Right atrium auricular region (tissue), 2 donors: ENCODE measurements around the gene MTMR12. TPM values are rescaled to one million over a fixed set of nuclear protein-coding genes. Genes with fewer than 3 reads are reported as not detected.

Source experiments
- DNase-seq: peaks from one replicate; pipeline ENCODE4 v3.0.0-alpha.2; 2019; ENCODE audit warnings: low spot score
- H3K27ac ChIP-seq, 2 donors: fragments of 200-600 bp; sonication (generic); 1 replicate in 1 of 2; 2 replicates in 1 of 2; pipeline ENCODE4 v1.5.1; 2016 to 2019
- H3K27me3 ChIP-seq, 2 donors: fragments of 200-600 bp; sonication (generic); one replicate each; pipeline versions ENCODE4 v1.5.1 to v1.6.0; 2017 to 2019
- H3K36me3 ChIP-seq: fragments of 200-600 bp; sonication (generic); one replicate; pipeline ENCODE4 v1.5.1; 2016
- H3K4me1 ChIP-seq, 2 donors: fragments of 200-600 bp; sonication (generic); one replicate each; pipeline versions ENCODE4 v1.5.1 to v1.6.0; 2017 to 2019
- H3K4me3 ChIP-seq, 2 donors: fragments of 200-600 bp; sonication (generic); 1 replicate in 1 of 2; 2 replicates in 1 of 2; pipeline ENCODE4 v1.5.1; 2017 to 2019; ENCODE audit warnings: mild to moderate bottlenecking in 1 of 2, moderate library complexity in 1 of 2
- H3K9me3 ChIP-seq, 2 donors: fragments of 200-600 bp; sonication (generic); one replicate each; pipeline ENCODE4 v1.5.1; 2019
- CTCF ChIP-seq, 2 donors: fragments of 200-600 bp; sonication (generic); IDR thresholded peaks; one replicate each; pipeline ENCODE4 v1.5.1; 2019; ENCODE audit warnings: antibody characterized with exemption in 2 of 2
- total RNA-seq, 2 donors: library from RNA; depleted of rRNA; stranded (reverse); fragments of >200 nt; gene quantifications; one replicate each; pipeline ENCODE4 v1.1.0, GENCODE V29; 2016

Gene MTMR12
- total RNA-seq, 2 donors from 2014 or later, result 12.6 to 25.5 TPM

GRCh38 chr5:32232441-32233219 lies 80.1 kb downstream of the MTMR12 start:
- H3K27me3 ChIP-seq, result no peaks in the 10 kb centered on the region
- peaks cover 48% of the 10 kb centered on the region for H3K36me3 ChIP-seq
- peak; percentile 86 for DNase-seq
- peaks cover 0 to 24% of the 10 kb centered on the region in 2 donors for H3K4me1 ChIP-seq
- no peaks in the 10 kb centered on the region for H3K9me3 ChIP-seq
- H3K4me3 ChIP-seq, result no peak overlapping the region
- TF ChIP-seq CTCF (IDR thresholded peaks at IDR 0.05), result peak; percentile 85 to 89
- peak overlapping the region in 1 of 2 donors; percentile 15 for H3K27ac ChIP-seq

DNA sequence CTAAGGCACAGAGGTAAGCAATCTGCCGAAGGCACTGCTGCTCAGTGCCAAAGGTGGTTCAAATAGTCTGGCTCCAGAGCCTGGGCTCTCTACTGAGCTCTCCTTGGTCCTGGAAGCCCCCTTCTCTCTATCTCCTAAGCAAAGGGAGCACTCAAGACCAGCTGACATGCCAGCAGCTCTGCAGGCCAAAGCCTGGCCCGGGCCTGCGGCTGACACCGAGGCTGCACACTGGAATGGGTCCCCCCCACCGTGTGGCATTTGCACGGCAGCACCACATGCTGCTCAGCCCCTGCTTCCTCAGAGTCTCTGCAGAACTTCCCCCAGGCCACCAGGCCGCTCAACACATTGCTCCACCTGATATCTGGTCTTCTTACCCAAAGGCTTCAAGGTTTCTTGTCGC lies 80.8 kb downstream of the MTMR12 start:
- no peak for DNase-seq
- Histone ChIP-seq H3K4me3 (no peak overlapping the region), H3K27me3 (no peaks in the 10 kb centered on the region), H3K9me3 (no peaks in the 10 kb centered on the region), H3K36me3 (peaks cover 41% of the 10 kb centered on the region), H3K27ac (peak overlapping the region in 1 of 2 donors; percentile 15), H3K4me1 (peaks cover 0 to 24% of the 10 kb centered on the region in 2 donors)
- TF ChIP-seq CTCF (IDR thresholded peaks at IDR 0.05), result no peak

- Histone ChIP-seq H3K27me3 (no peaks in the 10 kb centered on the region), H3K27ac (no peak overlapping the region), H3K4me1 (peaks cover 0 to 24% of the 10 kb centered on the region in 2 donors), H3K36me3 (peaks cover 38% of the 10 kb centered on the region), H3K9me3 (no peaks in the 10 kb centered on the region), H3K4me3 (no peak overlapping the region)
- TF ChIP-seq CTCF (IDR thresholded peaks at IDR 0.05), result no peak
- DNase-seq, result no peak
These were observed 81.5 kb downstream of the MTMR12 start for GRCh38 chr5:32231241-32231640.

DNA sequence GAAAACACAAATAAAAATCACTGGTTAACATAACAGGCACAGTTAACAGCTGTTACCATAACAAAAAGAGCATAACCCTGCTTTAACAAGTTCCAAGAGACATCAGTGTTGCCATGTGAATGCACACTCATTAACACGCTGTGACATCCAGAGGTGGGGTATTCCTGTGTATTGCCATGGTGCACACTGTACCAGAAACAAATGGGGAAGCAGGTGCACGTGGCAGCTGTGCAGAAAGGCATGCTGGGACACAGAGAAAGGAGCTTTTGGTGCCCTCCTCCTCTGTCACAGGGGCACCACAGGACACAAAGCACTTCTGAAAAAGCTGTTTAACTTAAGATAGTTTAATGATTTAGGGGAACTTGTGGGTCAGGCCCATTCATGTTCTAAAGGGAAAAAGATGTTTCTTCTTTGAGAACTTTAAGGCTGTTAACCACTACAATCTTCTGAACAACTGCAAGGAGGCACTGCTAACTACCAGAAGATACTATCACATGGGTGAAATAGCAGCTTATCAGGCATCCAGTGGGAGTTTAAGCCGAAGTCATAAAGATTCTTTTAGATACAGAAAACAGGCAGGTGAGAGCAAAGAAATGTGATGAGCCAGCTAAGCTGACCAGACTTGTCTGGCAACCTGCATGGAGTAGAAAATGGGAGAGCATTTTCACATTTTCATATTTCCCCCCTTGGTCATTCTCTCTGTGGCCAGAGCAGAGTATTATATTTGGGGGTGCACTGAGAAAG lies 82.2 kb downstream of the MTMR12 start:
- TF ChIP-seq CTCF (IDR thresholded peaks at IDR 0.05), result no peak
- Histone ChIP-seq H3K4me3 (no peak overlapping the region), H3K36me3 (peaks cover 31% of the 10 kb centered on the region), H3K4me1 (peaks cover 0 to 27% of the 10 kb centered on the region in 2 donors), H3K9me3 (no peaks in the 10 kb centered on the region), H3K27ac (no peak overlapping the region), H3K27me3 (no peaks in the 10 kb centered on the region)
- DNase-seq, result no peak

- Histone ChIP-seq H3K27me3 (no peaks in the 10 kb centered on the region), H3K27ac (no peak overlapping the region), H3K36me3 (peaks cover 23% of the 10 kb centered on the region), H3K4me1 (peaks cover 0 to 37% of the 10 kb centered on the region in 2 donors), H3K4me3 (no peak overlapping the region), H3K9me3 (no peaks in the 10 kb centered on the region)
- no peak for DNase-seq
- TF ChIP-seq CTCF (IDR thresholded peaks at IDR 0.05), result no peak
These were observed 83.2 kb downstream of the MTMR12 start for GRCh38 chr5:32229586-32229985.
